Medulla oblongata (tissue), 1 donor: ENCODE results near the gene TBCC.

Source experiments
- DNase-seq: peaks from one replicate; pipeline ENCODE4 v3.0.0-alpha.2; 2015; ENCODE audit errors: extremely low spot score

The TBCC gene

DNA sequence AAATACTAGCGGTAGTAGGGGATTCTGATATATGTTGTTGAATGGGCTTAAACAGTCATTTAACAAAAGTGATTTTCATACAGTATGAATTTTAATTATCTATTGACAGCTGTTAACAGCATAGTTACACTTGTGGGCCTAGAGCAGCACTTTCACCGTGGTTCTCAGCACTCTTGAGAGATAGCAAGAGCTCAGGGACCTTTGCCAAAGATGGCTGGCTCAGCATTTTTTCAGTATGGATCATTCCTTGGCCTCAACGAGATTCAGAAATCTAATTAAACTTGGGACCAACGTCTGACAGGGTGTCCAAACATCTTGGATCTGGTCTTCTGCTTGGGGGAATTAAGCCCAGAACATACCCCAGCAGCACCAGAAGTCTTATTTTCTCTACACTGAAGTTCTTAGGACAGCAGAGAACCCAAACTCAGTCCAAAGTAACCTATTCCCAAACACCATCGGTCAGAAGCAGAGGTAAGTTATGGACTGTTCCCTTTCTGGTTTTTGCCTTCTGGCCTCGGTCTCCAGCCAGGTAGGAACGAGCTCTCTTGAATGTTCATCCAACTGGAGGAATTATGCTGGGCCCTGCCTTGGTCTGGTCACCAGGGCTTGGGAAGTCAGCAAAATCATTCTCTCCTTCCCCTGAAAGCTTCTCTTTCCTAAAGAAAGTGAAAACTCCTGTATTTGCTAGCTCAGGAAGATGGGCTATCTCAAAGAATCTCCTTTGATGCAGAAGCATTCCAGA is 49.2 kb downstream of the TBCC start:
- DNase-seq: no peak

DNA sequence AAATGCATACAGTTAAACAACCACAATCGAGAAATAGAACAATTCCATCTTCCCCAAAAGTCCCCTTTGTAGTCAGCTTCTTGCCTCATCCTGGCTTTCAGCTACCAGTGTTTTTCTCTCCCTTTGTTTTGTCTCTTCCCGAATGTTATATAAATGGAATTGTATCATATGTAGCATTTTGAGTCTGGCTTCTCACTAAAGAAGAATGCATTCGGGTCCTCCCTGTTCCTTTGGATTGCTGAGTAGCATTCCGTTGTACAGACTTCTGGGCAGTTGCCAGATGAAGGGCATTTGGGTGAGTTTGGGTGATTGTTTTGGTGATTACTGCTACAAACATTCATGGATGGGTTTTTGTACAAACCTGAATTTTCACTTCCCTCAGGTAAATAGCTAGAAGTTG is 51.3 kb downstream of the TBCC start:
- DNase-seq: no peak
